Natural killer cell (primary cell): Measurements from ENCODE around the gene HOXA7. TPM values are rescaled to one million over a fixed set of nuclear protein-coding genes. Genes with fewer than 3 reads are reported as not detected.

Source experiments
- ATAC-seq, 3 donors: fragments of 150-1000 bp in 2 of 3; fragments of 200-7000 bp in 1 of 3; cut with Tn5 transposase; 1 replicate in 1 of 3; 2 replicates in 2 of 3; pipeline ENCODE4 v1.10.0; 2021; ENCODE audit warnings: mild to moderate bottlenecking in 2 of 3, moderate library complexity in 2 of 3
- DNase-seq, 2 donors: peaks; one replicate each; pipeline versions ENCODE4 v3.0.0 to v3.0.0-alpha.2; 2013 to 2021; ENCODE audit warnings: mixed read lengths in 1 of 2
- H3K27ac ChIP-seq: one replicate; pipeline ENCODE4 v1.5.1; 2013; ENCODE audit warnings: mild to moderate bottlenecking, low read length
- H3K27me3 ChIP-seq: one replicate; pipeline ENCODE4 v1.6.1; 2013; ENCODE audit warnings: low read length; ENCODE audit not compliant: control insufficient read depth, insufficient read depth
- H3K36me3 ChIP-seq: one replicate; pipeline ENCODE4 v1.6.1; 2013; ENCODE audit warnings: low read length; ENCODE audit not compliant: control insufficient read depth, insufficient read depth
- H3K4me1 ChIP-seq: one replicate; pipeline ENCODE4 v1.6.1; 2013; ENCODE audit warnings: low read length; ENCODE audit not compliant: control insufficient read depth, insufficient read depth
- H3K4me3 ChIP-seq: one replicate; pipeline ENCODE4 v1.5.1; 2013; ENCODE audit warnings: low read length
- H3K9me3 ChIP-seq: one replicate; pipeline ENCODE4 v1.6.1; 2013; ENCODE audit warnings: low read length; ENCODE audit not compliant: control insufficient read depth, insufficient read depth
- H3K27ac Mint-ChIP-seq, 2 donors: one replicate each; pipeline ENCODE4 v1.8.0; 2022; ENCODE audit warnings: mild to moderate bottlenecking in 2 of 2, mixed read lengths in 2 of 2, moderate library complexity in 1 of 2
- H3K27me3 Mint-ChIP-seq, 2 donors: one replicate each; pipeline ENCODE4 v1.8.0; 2022; ENCODE audit warnings: low read depth in 2 of 2, mixed read lengths in 2 of 2
- H3K36me3 Mint-ChIP-seq: one replicate; pipeline ENCODE4 v1.8.0; 2022; ENCODE audit warnings: mixed read lengths
- H3K4me1 Mint-ChIP-seq, 2 donors: one replicate each; pipeline ENCODE4 v1.8.0; 2022; ENCODE audit warnings: mixed read lengths in 2 of 2
- H3K4me3 Mint-ChIP-seq: one replicate; pipeline ENCODE4 v1.8.0; 2022; ENCODE audit warnings: mild to moderate bottlenecking, moderate library complexity, mixed read lengths
- H3K9me3 Mint-ChIP-seq, 2 donors: one replicate each; pipeline ENCODE4 v1.8.0; 2022; ENCODE audit warnings: mixed read lengths in 2 of 2
- CTCF ChIP-seq: fragments of 200-600 bp; IDR thresholded peaks from one replicate; pipeline ENCODE4 v1.8.0; 2022; ENCODE audit warnings: antibody characterized with exemption
- WGBS: methylation state at CpG from one replicate; pipeline ENCODE4 v1.1.7; 2013; ENCODE audit warnings: missing lambda C conversion rate; ENCODE audit not compliant: insufficient coverage; 5-methylcytosine and 5-hydroxymethylcytosine counted together
- intact Hi-C: fragments of 100-400 bp; cut with micrococcal nuclease; formaldehyde crosslinking; loops from one replicate; pipeline ENCODE4 v1.14.2; 2022
- total RNA-seq, 4 donors: library from RNA; stranded (reverse); fragments of 120-200 nt in 1 of 4; gene quantifications; one replicate each; pipeline versions ENCODE4 v1.2.3 to v1.2.4, GENCODE V29; 2013 to 2022

Gene HOXA7
- total RNA-seq, 3 donors from 2014 or later (not counting 1 experiment from before 2014, with no cell fraction given), result not detected

GRCh38 chr7:27125986-27126394, 30.5 kb downstream of the HOXA7 start:
- Histone ChIP-seq H3K27me3 (no peaks in the 10 kb centered on the region), H3K9me3 (no peaks in the 10 kb centered on the region), H3K4me3 (no peak overlapping the region), H3K27ac (no peak overlapping the region), H3K4me1 (no peaks in the 10 kb centered on the region), H3K36me3 (no peaks in the 10 kb centered on the region)
- Mint-ChIP-seq H3K4me1 (no peaks in the 10 kb centered on the region), H3K4me3 (no peak overlapping the region), H3K9me3 (no peaks in the 10 kb centered on the region), H3K27me3 (peaks cover 15 to 28% of the 10 kb centered on the region in 2 donors), H3K36me3 (no peaks in the 10 kb centered on the region), H3K27ac (no peak overlapping the region)
- DNase-seq (no peak), ATAC-seq (no peak)
- WGBS, result 83% methylated on average over 5 of the region's 5 CpGs
- intact Hi-C loops, result no loop called here
- no peak for TF ChIP-seq CTCF

GRCh38 chr7:27124902-27125689, 31.4 kb downstream of the HOXA7 start:
- H3K27me3 Mint-ChIP-seq, result peaks cover 15 to 28% of the 10 kb centered on the region in 2 donors

GRCh38 chr7:27124096-27124901, 32.2 kb downstream of the HOXA7 start:
- Mint-ChIP-seq H3K9me3 (no peaks in the 10 kb centered on the region), H3K36me3 (no peaks in the 10 kb centered on the region), H3K4me1 (no peaks in the 10 kb centered on the region), H3K27me3 (peaks cover 15 to 28% of the 10 kb centered on the region in 2 donors), H3K4me3 (no peak overlapping the region), H3K27ac (no peak overlapping the region)
- Histone ChIP-seq H3K27me3 (no peaks in the 10 kb centered on the region), H3K4me3 (no peak overlapping the region), H3K36me3 (no peaks in the 10 kb centered on the region), H3K27ac (no peak overlapping the region), H3K4me1 (no peaks in the 10 kb centered on the region), H3K9me3 (no peaks in the 10 kb centered on the region)
- intact Hi-C loops, result no loop called here
- TF ChIP-seq CTCF, result no peak
- 95% methylated on average over 43 of the region's 43 CpGs for WGBS
- DNase-seq (no peak), ATAC-seq (no peak)

More at GRCh38 chr7:27124902-27125689, 31.4 kb downstream of the HOXA7 start:
- Mint-ChIP-seq H3K4me3 (no peak overlapping the region), H3K4me1 (no peaks in the 10 kb centered on the region), H3K9me3 (no peaks in the 10 kb centered on the region), H3K27ac (no peak overlapping the region), H3K36me3 (no peaks in the 10 kb centered on the region)
- ATAC-seq (no peak), DNase-seq (no peak)
- H3K27me3 ChIP-seq, result no peaks in the 10 kb centered on the region
- H3K4me3 ChIP-seq, result no peak overlapping the region
- no peak overlapping the region for H3K27ac ChIP-seq
- no peaks in the 10 kb centered on the region for H3K9me3 ChIP-seq
- no peaks in the 10 kb centered on the region for H3K36me3 ChIP-seq
- H3K4me1 ChIP-seq, result no peaks in the 10 kb centered on the region
- TF ChIP-seq CTCF, result no peak
- 87% methylated on average over 7 of the region's 8 CpGs for WGBS
- intact Hi-C loops, result no loop called here
